HG03139 (cell line): ENCODE results near the gene LRRTM4.
"Not testable (repeated sequence)": the region's sequence is repeated elsewhere in the genome, so short reads cannot be mapped to it uniquely, and the experiment has no call there.

Experiments
- ATAC-seq: cut with Tn5 transposase; IDR thresholded peaks from one replicate; pipeline ENCODE4 v1.9.1; 2021; ENCODE audit not compliant: unreplicated experiment

The LRRTM4 gene

GRCh38 chr2:77179297-77179696 is 342.9 kb downstream of the LRRTM4 start:
- no peak for ATAC-seq

DNA sequence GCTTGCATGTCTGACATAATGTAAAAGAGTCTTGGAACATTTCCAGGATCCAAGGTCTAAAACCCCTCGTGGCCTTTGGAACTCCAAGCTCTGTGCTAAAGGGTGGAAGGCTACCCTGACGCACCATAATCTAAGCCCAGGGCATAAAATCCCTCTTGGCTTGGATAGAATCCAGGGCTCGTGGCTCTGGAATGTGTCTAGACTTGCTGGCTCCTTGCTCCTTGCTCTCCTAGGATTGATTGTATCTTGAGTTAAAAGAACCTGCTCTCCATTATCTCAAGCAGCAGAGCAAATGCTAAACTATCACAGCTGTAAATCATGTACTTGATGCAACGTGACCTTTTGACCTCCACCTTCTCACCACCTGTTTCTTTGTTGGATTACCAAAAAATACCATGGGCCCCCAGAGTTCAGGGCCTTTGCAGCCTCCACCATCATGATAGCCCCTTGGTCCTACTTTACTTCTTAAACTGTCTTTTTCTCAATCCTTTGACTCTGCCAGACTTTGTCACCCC is 346.9 kb downstream of the LRRTM4 start:
- not testable (repeated sequence) for ATAC-seq

GRCh38 chr2:77169426-77169825 is 352.8 kb downstream of the LRRTM4 start:
- no peak for ATAC-seq

GRCh38 chr2:77164021-77164420 is 358.2 kb downstream of the LRRTM4 start:
- not testable (repeated sequence) for ATAC-seq

DNA sequence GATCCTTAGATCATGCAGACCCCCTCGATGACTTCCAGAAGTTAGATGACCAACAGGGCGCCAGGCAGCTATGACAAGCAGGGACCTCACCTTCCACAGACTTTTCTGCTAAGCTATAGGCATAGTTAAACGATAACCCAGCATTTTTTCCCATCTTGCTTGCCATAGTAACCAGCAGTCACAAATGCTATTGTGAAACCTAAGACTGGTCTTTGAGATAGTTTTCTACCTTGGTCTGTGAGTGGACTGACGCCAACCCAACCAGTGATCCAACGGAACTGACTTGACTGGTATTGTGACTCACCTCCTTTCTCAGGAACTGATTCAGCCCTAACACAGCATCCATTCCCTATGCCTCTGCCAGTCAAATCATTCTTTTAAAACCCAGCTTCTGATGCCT is 361.2 kb downstream of the LRRTM4 start:
- no peak for ATAC-seq

DNA sequence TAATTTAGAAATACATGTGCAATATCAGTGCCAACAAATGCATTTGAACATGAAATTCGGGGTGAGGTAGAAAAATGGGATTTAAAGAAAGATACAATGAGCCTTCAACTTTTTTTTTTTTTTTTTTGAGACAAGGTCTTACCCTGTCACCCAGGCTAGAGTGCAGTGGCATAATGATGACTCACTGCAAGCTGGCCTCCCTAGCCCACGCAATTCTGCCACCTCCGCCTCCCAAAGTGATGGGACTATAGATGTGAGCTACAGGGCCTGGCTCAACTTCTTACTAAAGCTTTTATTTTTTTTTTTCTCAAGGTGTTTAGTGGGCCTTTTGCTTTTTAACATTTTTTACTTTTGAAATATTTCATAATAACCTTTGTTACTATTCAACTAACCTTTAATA is 365.6 kb downstream of the LRRTM4 start:
- ATAC-seq = no peak

- no peak for ATAC-seq
Observed at GRCh38 chr2:77155511-77155910, 366.7 kb downstream of the LRRTM4 start.

DNA sequence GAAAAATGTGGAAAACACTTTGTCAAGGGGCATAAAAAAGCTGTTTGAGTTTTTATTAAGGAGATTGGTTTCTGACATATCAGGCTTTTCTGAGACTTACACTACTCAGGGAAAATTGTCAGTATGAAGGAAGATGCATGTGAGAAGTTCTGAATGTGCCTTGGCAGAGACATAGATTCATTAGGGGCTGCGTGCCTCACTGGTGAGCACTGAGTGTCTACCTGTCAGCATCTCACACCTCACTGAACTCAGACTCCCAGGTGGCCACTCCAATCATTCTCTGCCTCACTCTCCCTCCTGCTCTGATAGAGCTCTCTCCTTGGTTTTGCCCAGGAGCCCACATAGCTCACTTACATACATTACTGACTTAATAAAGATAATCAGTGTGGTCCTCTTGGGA is 372.6 kb downstream of the LRRTM4 start:
- ATAC-seq = no peak

- no peak for ATAC-seq
Observed at GRCh38 chr2:77147153-77147552, 375.0 kb downstream of the LRRTM4 start.

GRCh38 chr2:77144772-77145171 is 377.4 kb downstream of the LRRTM4 start:
- no peak for ATAC-seq

GRCh38 chr2:77142141-77142540 is 380.0 kb downstream of the LRRTM4 start:
- no peak for ATAC-seq

- not testable (repeated sequence) for ATAC-seq
Observed at GRCh38 chr2:77128479-77128878, 393.7 kb downstream of the LRRTM4 start.

DNA sequence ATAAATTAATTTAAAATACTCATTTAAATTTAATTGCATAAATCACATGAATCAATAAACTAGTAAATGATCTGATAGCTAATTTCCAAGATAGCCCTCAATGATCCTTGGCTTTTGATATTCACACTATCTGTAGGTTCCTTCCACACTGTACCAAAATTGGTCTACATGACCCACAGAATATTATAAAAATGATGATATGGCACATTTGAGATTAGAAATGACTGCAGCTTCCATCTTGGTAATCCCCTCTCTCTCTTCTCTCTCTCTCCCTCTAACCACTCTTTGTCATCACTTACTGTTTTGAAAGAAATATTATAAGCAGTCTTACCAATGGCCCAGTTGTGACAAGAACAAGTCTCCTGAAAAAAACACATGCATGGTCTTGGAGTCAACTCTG is 394.8 kb downstream of the LRRTM4 start:
- no peak for ATAC-seq

- no peak for ATAC-seq
Observed at GRCh38 chr2:77121518-77121917, 400.7 kb downstream of the LRRTM4 start.

DNA sequence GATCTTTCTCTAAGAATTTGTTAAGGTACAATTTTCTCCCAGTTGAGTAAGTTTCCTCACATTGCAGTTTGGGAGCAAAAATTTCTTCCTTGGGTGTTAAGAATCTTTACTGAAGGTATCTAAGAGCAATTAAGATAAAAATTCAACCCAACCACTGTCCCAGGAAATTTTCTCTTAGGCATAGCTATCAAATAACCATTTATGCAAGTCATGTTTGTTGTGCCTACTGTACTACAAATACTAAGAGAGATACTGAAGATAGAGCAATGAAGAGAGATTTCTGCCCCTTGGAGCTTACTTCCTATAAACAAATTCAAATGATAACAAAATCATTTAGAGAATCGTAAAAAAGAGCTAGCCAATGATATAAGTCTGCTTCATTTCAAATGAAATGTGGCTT is 402.8 kb downstream of the LRRTM4 start:
- ATAC-seq = no peak

GRCh38 chr2:77108915-77109314 is 413.3 kb downstream of the LRRTM4 start:
- ATAC-seq = no peak

DNA sequence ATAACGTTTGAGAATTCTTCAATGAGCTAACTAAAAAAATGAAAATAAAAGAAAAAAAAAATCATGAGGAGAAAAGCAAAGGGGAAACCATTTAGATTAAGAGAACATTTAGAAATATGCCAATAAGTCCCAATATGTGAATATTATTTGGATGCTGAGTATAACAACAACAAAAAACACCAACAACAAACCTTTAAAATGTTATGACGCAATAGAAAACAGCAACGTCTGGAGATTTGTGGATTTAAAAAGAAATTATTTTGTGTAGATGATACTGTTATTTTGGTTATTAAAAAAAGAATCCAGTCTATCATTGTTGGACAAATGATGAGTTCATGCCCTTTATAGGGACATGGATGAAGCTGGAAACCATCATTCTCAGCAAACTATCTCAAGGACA is 417.2 kb downstream of the LRRTM4 start:
- no peak for ATAC-seq

GRCh38 chr2:77104554-77104953 is 417.6 kb downstream of the LRRTM4 start:
- no peak for ATAC-seq

GRCh38 chr2:77102927-77103326 is 419.2 kb downstream of the LRRTM4 start:
- ATAC-seq = no peak

- no peak for ATAC-seq
Observed at GRCh38 chr2:77101796-77102452, 420.3 kb downstream of the LRRTM4 start.

- ATAC-seq = no peak
Observed at GRCh38 chr2:77099961-77100360, 422.2 kb downstream of the LRRTM4 start.

GRCh38 chr2:77095525-77095924 is 426.7 kb downstream of the LRRTM4 start:
- ATAC-seq = not testable (repeated sequence)

DNA sequence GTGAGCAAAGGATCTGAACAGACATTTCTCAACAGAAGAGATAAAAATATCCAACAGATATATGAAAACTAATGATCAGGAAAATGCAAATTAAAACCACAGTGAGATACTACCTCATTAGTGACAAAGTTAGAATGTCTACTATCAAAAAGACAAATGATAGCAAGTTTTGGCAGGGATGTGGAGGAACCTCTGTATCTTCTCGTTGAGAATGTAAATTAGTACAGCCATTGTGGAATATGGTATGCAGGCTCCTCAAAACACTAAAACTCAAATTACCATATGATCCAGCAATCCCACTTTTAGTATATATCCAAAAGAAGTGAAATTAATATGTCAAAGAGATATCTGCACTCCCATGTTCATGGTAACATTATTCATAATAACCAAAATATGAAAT is 427.1 kb downstream of the LRRTM4 start:
- no peak for ATAC-seq
